CD4-positive, alpha-beta T cell treated with Interleukin-4 for 4 hours (primary cell): ENCODE data around the gene PTPA.
"Not testable (repeated sequence)": the region's sequence is repeated elsewhere in the genome, so short reads cannot be mapped to it uniquely, and the experiment has no call there.

Experiments
- DNase-seq: peaks from one replicate; pipeline ENCODE4 v3.0.0-alpha.2; 2020

PTPA gene

GRCh38 chr9:129178568-129179382 lies 67.6 kb downstream of the PTPA start:
- DNase-seq: no peak

GRCh38 chr9:129181246-129181645 lies 70.0 kb downstream of the PTPA start:
- no peak for DNase-seq

- DNase-seq: no peak
Measured at GRCh38 chr9:129182122-129182521, 70.9 kb downstream of the PTPA start.

- no peak for DNase-seq
Measured at GRCh38 chr9:129182625-129183494, 71.6 kb downstream of the PTPA start.

- DNase-seq: no peak
Measured at GRCh38 chr9:129183495-129184218, 72.4 kb downstream of the PTPA start.

GRCh38 chr9:129184219-129184524 lies 73.0 kb downstream of the PTPA start:
- no peak for DNase-seq

GRCh38 chr9:129184596-129185122 lies 73.4 kb downstream of the PTPA start:
- DNase-seq: no peak

GRCh38 chr9:129185402-129185801 lies 74.2 kb downstream of the PTPA start:
- no peak for DNase-seq

- peak; percentile 24 for DNase-seq
Measured at GRCh38 chr9:129185991-129186390, 74.8 kb downstream of the PTPA start.

GRCh38 chr9:129187042-129187441 lies 75.8 kb downstream of the PTPA start:
- no peak for DNase-seq

- DNase-seq: not testable (repeated sequence)
Measured at GRCh38 chr9:129189971-129190370, 78.8 kb downstream of the PTPA start.

- DNase-seq: no peak
Measured at GRCh38 chr9:129191234-129191633, 80.0 kb downstream of the PTPA start.

GRCh38 chr9:129193655-129194054 lies 82.4 kb downstream of the PTPA start:
- no peak for DNase-seq

GRCh38 chr9:129194221-129194620 lies 83.0 kb downstream of the PTPA start:
- DNase-seq: no peak

- no peak for DNase-seq
Measured at GRCh38 chr9:129195606-129196005, 84.4 kb downstream of the PTPA start.

GRCh38 chr9:129197045-129197444 lies 85.8 kb downstream of the PTPA start:
- not testable (repeated sequence) for DNase-seq

GRCh38 chr9:129197978-129198318 lies 86.7 kb downstream of the PTPA start:
- DNase-seq: no peak
